K562 (cell line): ENCODE results near the gene GPR152.

ENCODE experiments used
- HDAC1 ChIP-seq, 2 experiments: fragments of 450-650 bp; IDR thresholded peaks; 2 replicates each; pipeline ENCODE4 v1.6.1; 2016 to 2017; ENCODE audit warnings: inconsistent platforms in 1 of 2, mild to moderate bottlenecking in 1 of 2, moderate library complexity in 1 of 2
- HDAC2 ChIP-seq: fragments of 450-650 bp; IDR thresholded peaks from 2 replicates; pipeline ENCODE4 v1.6.1; 2016; ENCODE audit warnings: mild to moderate bottlenecking
- POU5F1 ChIP-seq: fragments of 150-350 bp; IDR thresholded peaks from 2 replicates; pipeline ENCODE4 v1.6.1; 2014; ENCODE audit warnings: borderline replicate concordance, low read length, low read depth, mild to moderate bottlenecking; ENCODE audit not compliant: partially characterized antibody
- SMAD1 ChIP-seq: fragments of 150-350 bp; IDR thresholded peaks from 2 replicates; pipeline ENCODE4 v1.6.1; 2014; ENCODE audit warnings: low read length, low read depth; ENCODE audit not compliant: partially characterized antibody
- TF ChIP-seq, protein P1 (sequence below), 3 experiments: IDR thresholded peaks in 2 of 3; conservative IDR thresholded peaks in 1 of 3; 2 replicates each; pipeline ENCODE4 v1.5.1; 2011 to 2012; ENCODE audit warnings: low read length in 3 of 3, mild to moderate bottlenecking in 3 of 3, control low read depth in 2 of 3, improper control_type of control experiment in 1 of 3, inconsistent platforms in 1 of 3, low read depth in 1 of 3, mixed read lengths in 1 of 3, moderate library complexity in 1 of 3; ENCODE audit not compliant: insufficient read depth in 2 of 3
- TF ChIP-seq, protein P2 (sequence below): sonication (generic); formaldehyde crosslinking; IDR thresholded peaks from 2 replicates; pipeline ENCODE4 v1.8.0; 2023; ENCODE audit warnings: missing genetic modification reagents, mild to moderate bottlenecking, borderline replicate concordance
- TF ChIP-seq, protein P3 (sequence below): sonication (generic); formaldehyde crosslinking; IDR thresholded peaks from 2 replicates; pipeline ENCODE4 v1.8.1; 2023; ENCODE audit warnings: mild to moderate bottlenecking, missing genetic modification reagents

DNA sequence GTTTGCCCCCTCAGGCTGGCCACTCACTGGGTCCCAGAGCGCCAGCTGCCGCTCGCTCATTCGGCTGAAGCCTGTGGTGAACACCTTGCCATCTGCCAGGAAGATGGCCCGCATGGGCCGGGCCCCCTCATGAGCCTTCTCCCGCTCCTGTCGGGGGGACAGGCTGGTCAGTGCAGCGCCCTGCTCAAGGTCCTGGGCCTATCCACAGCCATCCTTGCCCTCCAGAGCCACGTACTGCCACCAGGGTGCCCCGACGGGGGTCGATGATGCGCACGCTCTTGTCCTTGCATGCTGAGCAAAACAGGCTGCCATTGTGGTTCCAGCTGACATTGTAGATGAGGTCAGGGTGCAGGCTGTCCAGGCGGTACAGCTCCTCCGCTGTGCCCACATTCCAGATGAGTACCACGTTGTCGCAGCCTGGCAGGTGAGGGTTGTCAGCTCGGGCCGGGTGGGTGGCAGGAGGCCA, 11.4 kb downstream of the GPR152 start:
- TF ChIP-seq HDAC2 (no peak), HDAC1 (IDR thresholded peaks at IDR 0.05) (no peak), SMAD1 (no peak), POU5F1 (no peak)
- TF ChIP-seq, protein P1, sequence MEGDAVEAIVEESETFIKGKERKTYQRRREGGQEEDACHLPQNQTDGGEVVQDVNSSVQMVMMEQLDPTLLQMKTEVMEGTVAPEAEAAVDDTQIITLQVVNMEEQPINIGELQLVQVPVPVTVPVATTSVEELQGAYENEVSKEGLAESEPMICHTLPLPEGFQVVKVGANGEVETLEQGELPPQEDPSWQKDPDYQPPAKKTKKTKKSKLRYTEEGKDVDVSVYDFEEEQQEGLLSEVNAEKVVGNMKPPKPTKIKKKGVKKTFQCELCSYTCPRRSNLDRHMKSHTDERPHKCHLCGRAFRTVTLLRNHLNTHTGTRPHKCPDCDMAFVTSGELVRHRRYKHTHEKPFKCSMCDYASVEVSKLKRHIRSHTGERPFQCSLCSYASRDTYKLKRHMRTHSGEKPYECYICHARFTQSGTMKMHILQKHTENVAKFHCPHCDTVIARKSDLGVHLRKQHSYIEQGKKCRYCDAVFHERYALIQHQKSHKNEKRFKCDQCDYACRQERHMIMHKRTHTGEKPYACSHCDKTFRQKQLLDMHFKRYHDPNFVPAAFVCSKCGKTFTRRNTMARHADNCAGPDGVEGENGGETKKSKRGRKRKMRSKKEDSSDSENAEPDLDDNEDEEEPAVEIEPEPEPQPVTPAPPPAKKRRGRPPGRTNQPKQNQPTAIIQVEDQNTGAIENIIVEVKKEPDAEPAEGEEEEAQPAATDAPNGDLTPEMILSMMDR (IDR thresholded peaks at IDR 0.05 in 2 of 3, conservative IDR thresholded peaks at IDR 0.05 in 1 of 3; ENCODE audit: insufficient read depth in 2 of 3, low read depth in 1 of 3, low read length in 3 of 3), result no peak
- TF ChIP-seq, protein P2, sequence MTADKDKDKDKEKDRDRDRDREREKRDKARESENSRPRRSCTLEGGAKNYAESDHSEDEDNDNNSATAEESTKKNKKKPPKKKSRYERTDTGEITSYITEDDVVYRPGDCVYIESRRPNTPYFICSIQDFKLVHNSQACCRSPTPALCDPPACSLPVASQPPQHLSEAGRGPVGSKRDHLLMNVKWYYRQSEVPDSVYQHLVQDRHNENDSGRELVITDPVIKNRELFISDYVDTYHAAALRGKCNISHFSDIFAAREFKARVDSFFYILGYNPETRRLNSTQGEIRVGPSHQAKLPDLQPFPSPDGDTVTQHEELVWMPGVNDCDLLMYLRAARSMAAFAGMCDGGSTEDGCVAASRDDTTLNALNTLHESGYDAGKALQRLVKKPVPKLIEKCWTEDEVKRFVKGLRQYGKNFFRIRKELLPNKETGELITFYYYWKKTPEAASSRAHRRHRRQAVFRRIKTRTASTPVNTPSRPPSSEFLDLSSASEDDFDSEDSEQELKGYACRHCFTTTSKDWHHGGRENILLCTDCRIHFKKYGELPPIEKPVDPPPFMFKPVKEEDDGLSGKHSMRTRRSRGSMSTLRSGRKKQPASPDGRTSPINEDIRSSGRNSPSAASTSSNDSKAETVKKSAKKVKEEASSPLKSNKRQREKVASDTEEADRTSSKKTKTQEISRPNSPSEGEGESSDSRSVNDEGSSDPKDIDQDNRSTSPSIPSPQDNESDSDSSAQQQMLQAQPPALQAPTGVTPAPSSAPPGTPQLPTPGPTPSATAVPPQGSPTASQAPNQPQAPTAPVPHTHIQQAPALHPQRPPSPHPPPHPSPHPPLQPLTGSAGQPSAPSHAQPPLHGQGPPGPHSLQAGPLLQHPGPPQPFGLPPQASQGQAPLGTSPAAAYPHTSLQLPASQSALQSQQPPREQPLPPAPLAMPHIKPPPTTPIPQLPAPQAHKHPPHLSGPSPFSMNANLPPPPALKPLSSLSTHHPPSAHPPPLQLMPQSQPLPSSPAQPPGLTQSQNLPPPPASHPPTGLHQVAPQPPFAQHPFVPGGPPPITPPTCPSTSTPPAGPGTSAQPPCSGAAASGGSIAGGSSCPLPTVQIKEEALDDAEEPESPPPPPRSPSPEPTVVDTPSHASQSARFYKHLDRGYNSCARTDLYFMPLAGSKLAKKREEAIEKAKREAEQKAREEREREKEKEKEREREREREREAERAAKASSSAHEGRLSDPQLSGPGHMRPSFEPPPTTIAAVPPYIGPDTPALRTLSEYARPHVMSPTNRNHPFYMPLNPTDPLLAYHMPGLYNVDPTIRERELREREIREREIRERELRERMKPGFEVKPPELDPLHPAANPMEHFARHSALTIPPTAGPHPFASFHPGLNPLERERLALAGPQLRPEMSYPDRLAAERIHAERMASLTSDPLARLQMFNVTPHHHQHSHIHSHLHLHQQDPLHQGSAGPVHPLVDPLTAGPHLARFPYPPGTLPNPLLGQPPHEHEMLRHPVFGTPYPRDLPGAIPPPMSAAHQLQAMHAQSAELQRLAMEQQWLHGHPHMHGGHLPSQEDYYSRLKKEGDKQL (CRISPR knock-in tag), result no peak
- TF ChIP-seq, protein P3, sequence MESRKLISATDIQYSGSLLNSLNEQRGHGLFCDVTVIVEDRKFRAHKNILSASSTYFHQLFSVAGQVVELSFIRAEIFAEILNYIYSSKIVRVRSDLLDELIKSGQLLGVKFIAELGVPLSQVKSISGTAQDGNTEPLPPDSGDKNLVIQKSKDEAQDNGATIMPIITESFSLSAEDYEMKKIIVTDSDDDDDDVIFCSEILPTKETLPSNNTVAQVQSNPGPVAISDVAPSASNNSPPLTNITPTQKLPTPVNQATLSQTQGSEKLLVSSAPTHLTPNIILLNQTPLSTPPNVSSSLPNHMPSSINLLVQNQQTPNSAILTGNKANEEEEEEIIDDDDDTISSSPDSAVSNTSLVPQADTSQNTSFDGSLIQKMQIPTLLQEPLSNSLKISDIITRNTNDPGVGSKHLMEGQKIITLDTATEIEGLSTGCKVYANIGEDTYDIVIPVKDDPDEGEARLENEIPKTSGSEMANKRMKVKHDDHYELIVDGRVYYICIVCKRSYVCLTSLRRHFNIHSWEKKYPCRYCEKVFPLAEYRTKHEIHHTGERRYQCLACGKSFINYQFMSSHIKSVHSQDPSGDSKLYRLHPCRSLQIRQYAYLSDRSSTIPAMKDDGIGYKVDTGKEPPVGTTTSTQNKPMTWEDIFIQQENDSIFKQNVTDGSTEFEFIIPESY, result peak; percentile 85
